PC-9 (cell line): ENCODE results near the gene MORF4L1.

Experiments used
- CTCF ChIP-seq: fragments of 200-600 bp; sonication (generic); conservative IDR thresholded peaks from 2 replicates; pipeline ENCODE4 v1.6.1; 2017; ENCODE audit warnings: mixed run types, antibody characterized with exemption, mild to moderate bottlenecking, moderate library complexity
- EZH2 ChIP-seq: fragments of 200-600 bp; sonication (generic); IDR thresholded peaks from 2 replicates; pipeline ENCODE4 v1.8.0; 2017; ENCODE audit warnings: antibody characterized with exemption, low read depth

- TF ChIP-seq CTCF (no peak), EZH2 (no peak)
Measured at GRCh38 chr15:78904599-78905358, 32.1 kb downstream of the MORF4L1 start.
